Left colon (tissue), 2 donors: Measurements from ENCODE around the gene TRAK1. TPM values are rescaled to one million over a fixed set of nuclear protein-coding genes. Genes with fewer than 3 reads are reported as not detected.

Experiments used
- ATAC-seq: fragments of 200-7000 bp; cut with Tn5 transposase; one replicate; pipeline ENCODE4 v1.9.1; 2020; ENCODE audit warnings: mild to moderate bottlenecking, moderate library complexity
- DNase-seq, 2 donors: peaks; one replicate each; pipeline ENCODE4 v3.0.0-alpha.2; 2020
- intact Hi-C, 2 donors: fragments of 100-400 bp; cut with DNase I in 1 of 2; cut with micrococcal nuclease in 1 of 2; formaldehyde crosslinking; loops; one replicate each; pipeline versions ENCODE4 v1.11.2 to v1.14.0; 2022; cut with DNase I, micrococcal nuclease
- total RNA-seq, 2 donors: library from RNA; stranded (reverse); fragmentation: NEBNext Ultra II Directional; extraction: Animal tissue kit (Norgen Biotek cat#: 25700); gene quantifications; one replicate each; pipeline ENCODE4 v1.2.1, GENCODE V29; 2021
- donor health status: DM: no; HTN: no; CAD: no.
- donor health status: DM: yes; HTN: yes; CAD: no.

The TRAK1 gene
- total RNA-seq, 2 donors from 2014 or later = 81.2 to 91.6 TPM

- ATAC-seq = no peak
- DNase-seq = no peak
- intact Hi-C loops = no loop called here
Observed at GRCh38 chr3:42270561-42270960, 179.4 kb downstream of the TRAK1 start.

GRCh38 chr3:42271786-42272185 is 180.6 kb downstream of the TRAK1 start:
- DNase-seq (no peak), ATAC-seq (no peak)
- intact Hi-C loops = no loop called here

GRCh38 chr3:42273361-42273760 is 182.2 kb downstream of the TRAK1 start:
- no peak for DNase-seq
- intact Hi-C loops = no loop called here
- ATAC-seq = no peak

GRCh38 chr3:42274266-42274665 is 183.1 kb downstream of the TRAK1 start:
- DNase-seq = no peak
- intact Hi-C loops = no loop called here
- no peak for ATAC-seq

GRCh38 chr3:42275217-42275616 is 184.1 kb downstream of the TRAK1 start:
- no peak for DNase-seq
- no peak for ATAC-seq
- intact Hi-C loops = no loop called here

Other genes starting within 250 kb of the TRAK1 start
- gene ULK4, start 129.3 kb upstream of the TRAK1 start, total RNA-seq = 1 to 10 TPM; 5.3 to 5.7 TPM
- gene CCK, start 174.8 kb downstream of the TRAK1 start, total RNA-seq = not detected